Astrocyte (in vitro differentiated cells and primary cell): ENCODE measurements around the gene EYS. TPM values are rescaled to one million over a fixed set of nuclear protein-coding genes. Genes with fewer than 3 reads are reported as not detected.

Experiments used
- DNase-seq: peaks from one replicate; pipeline ENCODE4 v3.0.0-alpha.2; 2010; ENCODE audit warnings: low read depth
- FAIRE-seq: peaks from 2 replicates; lab custom pipeline; 2011; peaks lifted over from hg19 to GRCh38; lab: Jason Lieb, UNC
- H2AFZ ChIP-seq: 2 replicates; pipeline ENCODE4 v1.6.0; 2012; ENCODE audit warnings: low read depth, low read length, inconsistent platforms
- H3K27ac ChIP-seq: 2 replicates; pipeline ENCODE4 v1.5.1; 2011; ENCODE audit warnings: low read depth, low read length, inconsistent platforms
- H3K27me3 ChIP-seq: 2 replicates; pipeline ENCODE4 v1.6.0; 2011; ENCODE audit warnings: low read length, inconsistent platforms; ENCODE audit not compliant: insufficient read depth
- H3K36me3 ChIP-seq: 2 replicates; pipeline ENCODE4 v1.5.1; 2011; ENCODE audit warnings: low read length, inconsistent platforms; ENCODE audit not compliant: insufficient read depth
- H3K4me1 ChIP-seq: 2 replicates; pipeline ENCODE4 v1.5.1; 2011; ENCODE audit warnings: low read length, inconsistent platforms; ENCODE audit not compliant: insufficient read depth
- H3K4me2 ChIP-seq: 2 replicates; pipeline ENCODE4 v1.6.0; 2012; ENCODE audit warnings: low read length, inconsistent platforms
- H3K4me3 ChIP-seq: 2 replicates; pipeline ENCODE4 v1.5.1; 2011; ENCODE audit warnings: low read depth, mild to moderate bottlenecking, low read length, inconsistent platforms; ENCODE audit not compliant: insufficient read depth
- H3K79me2 ChIP-seq: 2 replicates; pipeline ENCODE4 v1.6.0; 2012; ENCODE audit warnings: mild to moderate bottlenecking, low read length, inconsistent platforms; ENCODE audit not compliant: insufficient read depth
- H3K9ac ChIP-seq: 2 replicates; pipeline ENCODE4 v1.6.0; 2012; ENCODE audit warnings: mild to moderate bottlenecking, low read length, inconsistent platforms
- H3K9me3 ChIP-seq: 2 replicates; pipeline ENCODE4 v1.5.1; 2012; ENCODE audit warnings: low read depth, mild to moderate bottlenecking, low read length, inconsistent platforms; ENCODE audit not compliant: insufficient read depth
- H4K20me1 ChIP-seq: 2 replicates; pipeline ENCODE4 v1.6.0; 2012; ENCODE audit warnings: low read length, inconsistent platforms; ENCODE audit not compliant: insufficient read depth
- H3K27ac Mint-ChIP-seq: one replicate; pipeline ENCODE4 v1.8.0; 2021; ENCODE audit warnings: mild to moderate bottlenecking, mixed read lengths; ENCODE audit not compliant: unreplicated experiment
- H3K27me3 Mint-ChIP-seq: one replicate; pipeline ENCODE4 v1.8.0; 2021; ENCODE audit warnings: low read depth, mixed read lengths; ENCODE audit not compliant: unreplicated experiment
- H3K36me3 Mint-ChIP-seq: one replicate; pipeline ENCODE4 v1.8.0; 2021; ENCODE audit warnings: low read depth, mixed read lengths; ENCODE audit not compliant: unreplicated experiment
- H3K4me1 Mint-ChIP-seq: one replicate; pipeline ENCODE4 v1.8.0; 2021; ENCODE audit warnings: low read depth, mixed read lengths; ENCODE audit not compliant: unreplicated experiment
- H3K4me3 Mint-ChIP-seq: one replicate; pipeline ENCODE4 v1.8.0; 2021; ENCODE audit warnings: mild to moderate bottlenecking, moderate library complexity, mixed read lengths; ENCODE audit not compliant: unreplicated experiment
- H3K9me3 Mint-ChIP-seq: one replicate; pipeline ENCODE4 v1.8.0; 2021; ENCODE audit warnings: mild to moderate bottlenecking, mixed read lengths; ENCODE audit not compliant: unreplicated experiment
- EZH2 ChIP-seq: IDR thresholded peaks from 2 replicates; pipeline ENCODE4 v1.6.1; 2012; ENCODE audit warnings: mild to moderate bottlenecking, low read length, inconsistent platforms; ENCODE audit not compliant: insufficient read depth
- total RNA-seq: library from RNA; stranded (reverse); gene quantifications from 2 replicates; pipeline ENCODE4 v1.2.1, GENCODE V29; 2021
- TF ChIP-seq, protein P1 (sequence below): IDR thresholded peaks from 2 replicates; pipeline ENCODE4 v1.5.1; 2011; ENCODE audit warnings: low read depth, mild to moderate bottlenecking, inconsistent platforms, low read length, moderate library complexity; ENCODE audit not compliant: insufficient read depth

Gene EYS
- total RNA-seq, 1 donor from 2014 or later = 0.16 TPM

DNA sequence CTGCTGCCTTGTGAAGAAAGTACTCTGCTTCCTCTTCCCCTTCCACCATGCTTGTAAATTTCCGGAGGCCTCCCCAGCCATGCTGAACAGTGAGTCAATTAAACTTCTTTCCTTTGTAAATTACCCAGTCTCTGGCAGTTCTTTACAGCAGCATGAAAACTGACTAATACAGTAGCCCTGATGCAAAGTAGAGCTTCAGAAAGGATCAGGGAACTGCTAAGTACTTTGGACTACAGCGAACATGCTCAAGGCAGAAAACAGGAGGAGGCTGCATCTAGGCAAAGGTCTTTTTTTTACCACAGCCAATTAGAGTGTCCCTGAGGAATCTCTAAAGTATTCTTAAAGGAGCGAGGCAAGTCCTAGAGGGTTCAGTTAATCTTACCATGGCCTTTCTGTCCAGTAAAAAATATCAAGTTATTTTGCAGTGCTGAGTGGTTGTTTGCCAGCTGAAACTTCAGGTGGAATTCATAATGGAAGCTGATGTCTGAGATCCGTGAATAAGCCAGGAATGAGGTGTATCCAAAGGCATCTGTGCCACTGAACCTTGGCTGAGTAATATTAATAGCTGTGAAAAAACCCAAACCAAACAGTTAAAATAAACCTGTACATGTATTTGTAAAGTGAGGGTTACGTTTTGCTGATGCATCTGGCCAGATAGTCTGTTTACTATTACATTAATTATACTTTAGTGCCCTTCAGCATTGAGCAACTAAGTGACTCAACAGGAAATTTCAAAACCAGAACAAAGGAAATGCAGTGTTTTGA, 1901.0 kb downstream of the EYS start:
- H3K36me3 ChIP-seq = no peaks in the 10 kb centered on the region
- peak overlapping the region; percentile 87 for H3K27ac Mint-ChIP-seq
- H4K20me1 ChIP-seq = no peaks in the 10 kb centered on the region
- peaks cover 26% of the 10 kb centered on the region for H3K4me1 ChIP-seq
- FAIRE-seq (peak; percentile 93), DNase-seq (peak; percentile 90)
- H3K79me2 ChIP-seq = no peaks in the 10 kb centered on the region
- H3K4me3 ChIP-seq = no peak overlapping the region
- H3K4me2 ChIP-seq = peak overlapping the region; percentile 67
- H3K9ac ChIP-seq = peak overlapping the region; percentile 60
- no peaks in the 10 kb centered on the region for H3K9me3 ChIP-seq
- peak overlapping the region; percentile 80 for H3K27ac ChIP-seq
- H3K4me1 Mint-ChIP-seq = peaks cover 29% of the 10 kb centered on the region
- H3K4me3 Mint-ChIP-seq = peak overlapping the region; percentile 7
- H3K27me3 ChIP-seq = no peaks in the 10 kb centered on the region
- TF ChIP-seq, protein P1, sequence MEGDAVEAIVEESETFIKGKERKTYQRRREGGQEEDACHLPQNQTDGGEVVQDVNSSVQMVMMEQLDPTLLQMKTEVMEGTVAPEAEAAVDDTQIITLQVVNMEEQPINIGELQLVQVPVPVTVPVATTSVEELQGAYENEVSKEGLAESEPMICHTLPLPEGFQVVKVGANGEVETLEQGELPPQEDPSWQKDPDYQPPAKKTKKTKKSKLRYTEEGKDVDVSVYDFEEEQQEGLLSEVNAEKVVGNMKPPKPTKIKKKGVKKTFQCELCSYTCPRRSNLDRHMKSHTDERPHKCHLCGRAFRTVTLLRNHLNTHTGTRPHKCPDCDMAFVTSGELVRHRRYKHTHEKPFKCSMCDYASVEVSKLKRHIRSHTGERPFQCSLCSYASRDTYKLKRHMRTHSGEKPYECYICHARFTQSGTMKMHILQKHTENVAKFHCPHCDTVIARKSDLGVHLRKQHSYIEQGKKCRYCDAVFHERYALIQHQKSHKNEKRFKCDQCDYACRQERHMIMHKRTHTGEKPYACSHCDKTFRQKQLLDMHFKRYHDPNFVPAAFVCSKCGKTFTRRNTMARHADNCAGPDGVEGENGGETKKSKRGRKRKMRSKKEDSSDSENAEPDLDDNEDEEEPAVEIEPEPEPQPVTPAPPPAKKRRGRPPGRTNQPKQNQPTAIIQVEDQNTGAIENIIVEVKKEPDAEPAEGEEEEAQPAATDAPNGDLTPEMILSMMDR = no peak
- no peaks in the 10 kb centered on the region for H3K36me3 Mint-ChIP-seq
- H2AFZ ChIP-seq = peak overlapping the region; percentile 27
- H3K9me3 Mint-ChIP-seq = no peaks in the 10 kb centered on the region
- no peaks in the 10 kb centered on the region for H3K27me3 Mint-ChIP-seq

DNA sequence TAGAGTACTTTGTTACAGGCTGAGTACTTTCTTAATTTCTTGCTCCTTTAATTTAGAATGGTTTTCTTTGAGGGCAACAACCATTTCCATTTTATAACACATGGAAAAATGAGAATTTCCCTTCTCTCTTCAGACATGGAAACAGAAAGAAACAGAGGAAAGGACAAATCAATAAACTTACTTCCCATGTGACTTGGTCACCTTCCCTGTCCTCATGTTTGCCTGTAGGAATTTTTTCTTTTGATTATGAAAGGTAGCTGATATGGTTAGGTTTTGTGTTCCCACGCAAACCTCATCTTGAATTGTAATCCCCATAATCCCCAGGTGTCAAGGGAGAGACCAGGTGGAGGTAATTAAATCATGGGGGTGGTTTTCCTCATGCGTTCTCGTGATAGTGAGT, 1901.7 kb downstream of the EYS start:
- Histone ChIP-seq H3K4me3 (no peak overlapping the region), H3K79me2 (no peaks in the 10 kb centered on the region), H3K27me3 (no peaks in the 10 kb centered on the region), H4K20me1 (no peaks in the 10 kb centered on the region), H3K9me3 (no peaks in the 10 kb centered on the region), H3K27ac (peak overlapping the region; percentile 80), H3K9ac (peak overlapping the region; percentile 60), H3K36me3 (no peaks in the 10 kb centered on the region), H2AFZ (no peak overlapping the region), H3K4me2 (peak overlapping the region; percentile 67), H3K4me1 (peaks cover 26% of the 10 kb centered on the region)
- no peaks in the 10 kb centered on the region for H3K36me3 Mint-ChIP-seq
- no peak for TF ChIP-seq EZH2
- FAIRE-seq (no peak), DNase-seq (no peak)
- peak overlapping the region; percentile 35 for H3K4me3 Mint-ChIP-seq
- no peaks in the 10 kb centered on the region for H3K9me3 Mint-ChIP-seq
- peak overlapping the region; percentile 87 for H3K27ac Mint-ChIP-seq
- peaks cover 29% of the 10 kb centered on the region for H3K4me1 Mint-ChIP-seq
- no peaks in the 10 kb centered on the region for H3K27me3 Mint-ChIP-seq

DNA sequence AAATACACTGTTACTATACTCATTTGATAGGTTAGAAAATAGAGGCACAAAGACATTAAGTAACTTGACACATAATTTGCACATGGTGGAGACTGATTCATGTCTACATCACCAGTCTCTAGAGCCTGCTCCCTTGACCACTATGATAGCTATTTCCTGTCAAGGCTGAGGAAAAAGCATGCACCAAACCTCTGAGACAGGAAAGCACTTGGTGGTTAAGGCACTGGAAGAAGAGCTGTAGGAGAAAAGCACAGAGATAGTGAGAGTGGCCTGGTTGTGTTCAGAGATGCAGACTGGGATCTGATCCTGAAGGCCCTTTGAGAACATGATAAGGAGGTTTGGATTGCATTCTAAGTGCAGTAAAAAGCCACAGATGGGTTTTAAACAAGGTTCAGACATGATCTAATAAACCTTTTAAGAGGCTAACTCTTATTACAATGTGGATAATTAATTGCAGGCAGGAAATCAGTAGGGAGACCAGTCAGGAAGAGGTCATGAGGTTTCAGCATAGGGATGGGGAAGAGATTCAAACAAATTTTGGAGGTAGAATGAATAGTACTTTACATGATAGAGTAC, 1902.6 kb downstream of the EYS start:
- no peaks in the 10 kb centered on the region for H3K36me3 ChIP-seq
- DNase-seq (peak; percentile 93), FAIRE-seq (peak; percentile 60)
- Mint-ChIP-seq H3K4me1 (peaks cover 29% of the 10 kb centered on the region), H3K4me3 (peak overlapping the region; percentile 4), H3K27ac (peak overlapping the region; percentile 87), H3K36me3 (no peaks in the 10 kb centered on the region), H3K9me3 (no peaks in the 10 kb centered on the region), H3K27me3 (no peaks in the 10 kb centered on the region)
- peaks cover 26% of the 10 kb centered on the region for H3K4me1 ChIP-seq
- H3K79me2 ChIP-seq = no peaks in the 10 kb centered on the region
- H3K4me2 ChIP-seq = peak overlapping the region; percentile 67
- H4K20me1 ChIP-seq = no peaks in the 10 kb centered on the region
- H3K9me3 ChIP-seq = no peaks in the 10 kb centered on the region
- H3K27ac ChIP-seq = peak overlapping the region; percentile 80
- H2AFZ ChIP-seq = peak overlapping the region; percentile 31
- H3K27me3 ChIP-seq = no peaks in the 10 kb centered on the region
- TF ChIP-seq EZH2 = no peak
- TF ChIP-seq, protein P1 = no peak
- no peak overlapping the region for H3K4me3 ChIP-seq
- peak overlapping the region; percentile 60 for H3K9ac ChIP-seq
